Tibial nerve (tissue), 4 donors: ENCODE measurements around the gene FAM72A.
"Not testable (repeated sequence)": the region's sequence is repeated elsewhere in the genome, so short reads cannot be mapped to it uniquely, and the experiment has no call there.

Source experiments
- CTCF ChIP-seq, 5 experiments: fragments of 200-600 bp in 3 of 5; fragments of 450-650 bp in 2 of 5; sonication (generic) in 3 of 5; IDR thresholded peaks; one replicate each; pipeline ENCODE4 v1.5.1; 2016 to 2019; ENCODE audit warnings: antibody characterized with exemption in 5 of 5, mild to moderate bottlenecking in 3 of 5, moderate library complexity in 2 of 5
- EP300 ChIP-seq, 2 donors: sonication (generic); formaldehyde crosslinking; IDR thresholded peaks; one replicate each; pipeline ENCODE4 v1.6.1; 2017; ENCODE audit warnings: antibody characterized with exemption in 2 of 2, mild to moderate bottlenecking in 1 of 2
- POLR2A ChIP-seq, 2 donors: fragments of 450-650 bp; IDR thresholded peaks; one replicate each; pipeline ENCODE4 v1.6.1; 2017; ENCODE audit warnings: antibody characterized with exemption in 2 of 2, mild to moderate bottlenecking in 2 of 2, moderate library complexity in 2 of 2

- not testable (repeated sequence) for TF ChIP-seq EP300, POLR2A, CTCF (IDR thresholded peaks at IDR 0.05)
Observed at GRCh38 chr1:206179666-206180065, 23.0 kb downstream of the FAM72A start.
